ENCODE results near the gene TOX4. TPM values are rescaled to one million over a fixed set of nuclear protein-coding genes. Genes with fewer than 3 reads are reported as not detected.

The TOX4 gene
- total RNA-seq (ENCODE audit: low replicate concordance) = 34.2 and 35.7 TPM in 2 replicates

DNA sequence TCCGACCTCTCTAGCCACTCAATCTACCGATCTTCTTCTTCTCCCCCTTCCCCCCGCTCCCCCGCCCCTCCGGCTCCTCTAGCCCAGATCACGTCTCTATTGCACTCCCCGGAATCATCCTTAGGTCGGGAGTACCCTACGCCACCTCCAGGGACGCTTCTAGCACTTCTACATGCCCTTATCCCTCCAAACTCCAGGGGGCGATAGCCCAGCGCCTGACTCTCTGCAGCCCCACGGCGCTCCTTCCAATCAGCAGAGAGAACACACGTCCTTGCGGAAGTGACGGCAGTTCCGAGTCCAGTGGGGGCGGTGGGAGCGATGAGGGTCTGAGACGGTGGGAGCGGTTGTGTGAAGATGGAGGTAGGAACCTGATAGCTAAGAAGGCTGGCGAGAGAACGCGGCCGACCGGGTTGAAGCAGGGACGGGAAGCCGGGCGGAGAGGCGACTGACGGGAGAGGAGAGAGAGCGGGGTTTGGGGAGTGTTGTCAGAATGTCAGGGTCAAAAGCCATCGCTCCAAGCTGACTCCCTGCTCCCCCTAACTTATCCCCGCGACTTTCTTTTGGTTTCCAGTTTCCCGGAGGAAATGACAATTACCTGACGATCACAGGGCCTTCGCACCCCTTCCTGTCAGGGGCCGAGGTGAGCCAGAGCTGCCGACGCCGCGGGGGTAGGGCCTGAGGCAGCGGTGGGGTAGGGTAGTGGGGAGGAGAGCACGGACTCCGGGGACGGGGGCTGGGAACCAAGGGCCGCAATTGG is at the start of gene TOX4, which contains the start of gene RAB2B:
Gene TOX4, plus strand, starts transcription at position 271 of the 757 bp plus-strand sequence. Its CDS starts 84 bp downstream, at position 355.
Gene RAB2B, minus strand, starts transcription at position 35 of the 757 bp plus-strand sequence. CDS start 87 bp downstream, outside the sequence.
- H3K4me1 Mint-ChIP-seq = peaks cover 22% of the 10 kb centered on the region
- no peaks in the 10 kb centered on the region for H3K9me3 ChIP-seq (ENCODE audit: low read depth)
- H3K27me3 ChIP-seq = no peaks in the 10 kb centered on the region
- H3K27me3 Mint-ChIP-seq (ENCODE audit: insufficient read depth, low read depth) = no peaks in the 10 kb centered on the region
- peak within 1 kb of the TSS; percentile 97 for H3K4me2 ChIP-seq
- peaks cover 65% of the 10 kb centered on the region for H3K79me2 ChIP-seq (ENCODE audit: low read depth)
- H3K4me1 ChIP-seq = peaks cover 4% of the 10 kb centered on the region
- H4K20me1 ChIP-seq (ENCODE audit: low read depth) = no peaks in the 10 kb centered on the region
- H3K4me3 Mint-ChIP-seq = peak within 1 kb of the TSS; percentile 99
- H3F3A ChIP-seq (ENCODE audit: low read depth) = peaks cover 15% of the 10 kb centered on the region
- H3K9ac ChIP-seq = peak within 1 kb of the TSS; percentile 87
- H3K36me3 Mint-ChIP-seq = peaks cover 11% of the 10 kb centered on the region
- H3K27ac ChIP-seq = peak within 1 kb of the TSS; percentile 48
- H3K4me3 ChIP-seq = peak within 1 kb of the TSS; percentile 93
- no peaks in the 10 kb centered on the region for H3K9me3 Mint-ChIP-seq
- TF ChIP-seq, protein P1, sequence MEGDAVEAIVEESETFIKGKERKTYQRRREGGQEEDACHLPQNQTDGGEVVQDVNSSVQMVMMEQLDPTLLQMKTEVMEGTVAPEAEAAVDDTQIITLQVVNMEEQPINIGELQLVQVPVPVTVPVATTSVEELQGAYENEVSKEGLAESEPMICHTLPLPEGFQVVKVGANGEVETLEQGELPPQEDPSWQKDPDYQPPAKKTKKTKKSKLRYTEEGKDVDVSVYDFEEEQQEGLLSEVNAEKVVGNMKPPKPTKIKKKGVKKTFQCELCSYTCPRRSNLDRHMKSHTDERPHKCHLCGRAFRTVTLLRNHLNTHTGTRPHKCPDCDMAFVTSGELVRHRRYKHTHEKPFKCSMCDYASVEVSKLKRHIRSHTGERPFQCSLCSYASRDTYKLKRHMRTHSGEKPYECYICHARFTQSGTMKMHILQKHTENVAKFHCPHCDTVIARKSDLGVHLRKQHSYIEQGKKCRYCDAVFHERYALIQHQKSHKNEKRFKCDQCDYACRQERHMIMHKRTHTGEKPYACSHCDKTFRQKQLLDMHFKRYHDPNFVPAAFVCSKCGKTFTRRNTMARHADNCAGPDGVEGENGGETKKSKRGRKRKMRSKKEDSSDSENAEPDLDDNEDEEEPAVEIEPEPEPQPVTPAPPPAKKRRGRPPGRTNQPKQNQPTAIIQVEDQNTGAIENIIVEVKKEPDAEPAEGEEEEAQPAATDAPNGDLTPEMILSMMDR (IDR thresholded peaks at IDR 0.05) = peak; percentile 98
- no peak for TF ChIP-seq EZH2phosphoT487 (IDR thresholded peaks at IDR 0.05)
- DNase-seq (ENCODE audit: low spot score) = peak; percentile 98
- peak within 1 kb of the TSS; percentile 85 for H2AFZ ChIP-seq (replicated peaks)
- H3K27ac Mint-ChIP-seq = peak within 1 kb of the TSS; percentile 95
- H3K36me3 ChIP-seq = peaks cover 6% of the 10 kb centered on the region

- Mint-ChIP-seq H3K4me3 (no peak overlapping the region), H3K27me3 (ENCODE audit: insufficient read depth, low read depth) (no peaks in the 10 kb centered on the region), H3K27ac (no peak overlapping the region), H3K36me3 (peaks cover 51% of the 10 kb centered on the region), H3K4me1 (no peaks in the 10 kb centered on the region), H3K9me3 (no peaks in the 10 kb centered on the region)
- H4K20me1 ChIP-seq (ENCODE audit: low read depth) = peaks cover 29% of the 10 kb centered on the region
- no peak overlapping the region for H2AFZ ChIP-seq (replicated peaks)
- H3K4me1 ChIP-seq = no peaks in the 10 kb centered on the region
- TF ChIP-seq EZH2phosphoT487 (IDR thresholded peaks at IDR 0.05) = no peak
- TF ChIP-seq EZH2 (IDR thresholded peaks at IDR 0.05) = no peak
- TF ChIP-seq, protein P1 (IDR thresholded peaks at IDR 0.05) = no peak
- no peak for DNase-seq (ENCODE audit: low spot score)
- no peak overlapping the region for H3K4me3 ChIP-seq
- no peaks in the 10 kb centered on the region for H3F3A ChIP-seq (ENCODE audit: low read depth)
- H3K9ac ChIP-seq = no peak overlapping the region
- no peak overlapping the region for H3K4me2 ChIP-seq
- H3K79me2 ChIP-seq (ENCODE audit: low read depth) = peaks cover 74% of the 10 kb centered on the region
- no peaks in the 10 kb centered on the region for H3K9me3 ChIP-seq (ENCODE audit: low read depth)
- H3K27me3 ChIP-seq = no peaks in the 10 kb centered on the region
- no peak overlapping the region for H3K27ac ChIP-seq
- peaks cover 32% of the 10 kb centered on the region for H3K36me3 ChIP-seq
Measured at GRCh38 chr14:21428930-21429329, 48.1 kb upstream of the TOX4 start.

GRCh38 chr14:21431126-21431525 is 45.9 kb upstream of the TOX4 start:
- H3K27ac Mint-ChIP-seq = no peak overlapping the region
- H3K27me3 Mint-ChIP-seq (ENCODE audit: insufficient read depth, low read depth) = no peaks in the 10 kb centered on the region
- H3K27ac ChIP-seq = no peak overlapping the region
- peaks cover 86% of the 10 kb centered on the region for H3K79me2 ChIP-seq (ENCODE audit: low read depth)
- H2AFZ ChIP-seq (replicated peaks) = no peak overlapping the region
- no peak overlapping the region for H3K4me2 ChIP-seq
- no peak overlapping the region for H3K4me3 Mint-ChIP-seq
- peaks cover 12% of the 10 kb centered on the region for H3K36me3 ChIP-seq
- no peak overlapping the region for H3K4me3 ChIP-seq
- H4K20me1 ChIP-seq (ENCODE audit: low read depth) = peaks cover 40% of the 10 kb centered on the region
- no peaks in the 10 kb centered on the region for H3K27me3 ChIP-seq
- H3K4me1 ChIP-seq = peaks cover 9% of the 10 kb centered on the region
- peaks cover 8% of the 10 kb centered on the region for H3K4me1 Mint-ChIP-seq
- no peak for TF ChIP-seq EZH2 (IDR thresholded peaks at IDR 0.05)
- no peak for TF ChIP-seq EZH2phosphoT487 (IDR thresholded peaks at IDR 0.05)
- TF ChIP-seq, protein P1 (IDR thresholded peaks at IDR 0.05) = no peak
- no peaks in the 10 kb centered on the region for H3F3A ChIP-seq (ENCODE audit: low read depth)
- no peak for DNase-seq (ENCODE audit: low spot score)
- H3K36me3 Mint-ChIP-seq = peaks cover 43% of the 10 kb centered on the region
- no peaks in the 10 kb centered on the region for H3K9me3 Mint-ChIP-seq
- no peaks in the 10 kb centered on the region for H3K9me3 ChIP-seq (ENCODE audit: low read depth)
- no peak overlapping the region for H3K9ac ChIP-seq
